Calu3 (cell line): ENCODE results near the gene PPP1R36. TPM values are rescaled to one million over a fixed set of nuclear protein-coding genes. Genes with fewer than 3 reads are reported as not detected.
"Not testable (repeated sequence)": the region's sequence is repeated elsewhere in the genome, so short reads cannot be mapped to it uniquely, and the experiment has no call there.

Source experiments
- BruUV-seq: library from RNA; stranded (reverse); fragments of 400-500 nt; replicated peaks from 2 replicates; lab custom pipeline; 2021; lab: Mats Ljungman, UMichigan
- CTCF ChIA-PET: fragments of 300-600 bp; sonication (Branson Sonifier 250); formaldehyde crosslinking; loops from one replicate; lab custom pipeline; 2022; ENCODE audit warnings: antibody characterized with exemption; lab: Charles Lee
- DNase-seq: peaks from one replicate; pipeline ENCODE4 v3.0.0; 2022
- H3K27ac Mint-ChIP-seq: one replicate; pipeline ENCODE4 v1.8.0; 2022; ENCODE audit warnings: mixed read lengths; ENCODE audit not compliant: unreplicated experiment
- H3K27me3 Mint-ChIP-seq: one replicate; pipeline ENCODE4 v1.8.0; 2022; ENCODE audit warnings: mixed read lengths; ENCODE audit not compliant: unreplicated experiment
- H3K36me3 Mint-ChIP-seq: one replicate; pipeline ENCODE4 v1.8.0; 2022; ENCODE audit warnings: mild to moderate bottlenecking, moderate library complexity, mixed read lengths; ENCODE audit not compliant: insufficient read depth, unreplicated experiment
- H3K4me1 Mint-ChIP-seq: one replicate; pipeline ENCODE4 v1.8.0; 2022; ENCODE audit warnings: mild to moderate bottlenecking, low read depth, mixed read lengths; ENCODE audit not compliant: unreplicated experiment
- H3K4me3 Mint-ChIP-seq: one replicate; pipeline ENCODE4 v1.8.0; 2022; ENCODE audit warnings: mild to moderate bottlenecking, low read depth, moderate library complexity, mixed read lengths; ENCODE audit not compliant: unreplicated experiment
- H3K9me3 Mint-ChIP-seq: one replicate; pipeline ENCODE4 v1.8.0; 2022; ENCODE audit warnings: low read depth, mixed read lengths; ENCODE audit not compliant: unreplicated experiment
- CTCF ChIP-seq: fragments of 200-600 bp; IDR thresholded peaks from one replicate; pipeline ENCODE4 v1.8.0; 2022; ENCODE audit warnings: antibody characterized with exemption; ENCODE audit not compliant: unreplicated experiment
- intact Hi-C: fragments of 100-400 bp; cut with micrococcal nuclease; formaldehyde crosslinking; loops from one replicate; pipeline ENCODE4 v1.10.0; 2022; ENCODE audit not compliant: unreplicated experiment
- total RNA-seq: library from RNA; stranded (reverse); gene quantifications from 2 replicates; pipeline ENCODE4 v1.2.3, GENCODE V29; 2022

Gene PPP1R36
- total RNA-seq, 1 experiment from 2014 or later, result 0.40 TPM

- CTCF ChIA-PET, result no interaction called here
- TF ChIP-seq CTCF, result no peak
- Mint-ChIP-seq H3K9me3 (no peaks in the 10 kb centered on the region), H3K4me1 (no peaks in the 10 kb centered on the region), H3K36me3 (no peaks in the 10 kb centered on the region), H3K27ac (no peak overlapping the region), H3K4me3 (no peak overlapping the region), H3K27me3 (no peaks in the 10 kb centered on the region)
- no peak for DNase-seq
- BruUV-seq, result no TSS peak
- intact Hi-C loops, result no loop called here
Measured at GRCh38 chr14:64516969-64517368, 32.8 kb upstream of the PPP1R36 start.

GRCh38 chr14:64517667-64518066, 32.1 kb upstream of the PPP1R36 start:
- H3K9me3 Mint-ChIP-seq, H3K36me3 Mint-ChIP-seq, H3K4me1 Mint-ChIP-seq, DNase-seq, BruUV-seq, H3K27me3 Mint-ChIP-seq, intact Hi-C loops, H3K4me3 Mint-ChIP-seq, H3K27ac Mint-ChIP-seq: not testable (repeated sequence)
- CTCF ChIA-PET, result interaction anchor here (1.4 kb wide), 1 partner anchor 8 kb away, joined by 3 read pairs; no protein-coding TSS in a partner anchor

GRCh38 chr14:64518229-64518628, 31.5 kb upstream of the PPP1R36 start:
- no peak for DNase-seq
- no peaks in the 10 kb centered on the region for H3K27me3 Mint-ChIP-seq
- TF ChIP-seq CTCF, result no peak
- H3K36me3 Mint-ChIP-seq, result no peaks in the 10 kb centered on the region
- H3K4me1 Mint-ChIP-seq, result no peaks in the 10 kb centered on the region
- no peak overlapping the region for H3K27ac Mint-ChIP-seq
- intact Hi-C loops, result no loop called here
- BruUV-seq, result no TSS peak
- CTCF ChIA-PET, result interaction anchor here (0.7 to 1.4 kb wide), 2 partner anchors 9 to 78 kb away, joined by 3 read pairs; no protein-coding TSS in a partner anchor
- H3K9me3 Mint-ChIP-seq, result no peaks in the 10 kb centered on the region
- no peak overlapping the region for H3K4me3 Mint-ChIP-seq

- no peak for DNase-seq
- intact Hi-C loops, result no loop called here
- H3K36me3 Mint-ChIP-seq, result no peaks in the 10 kb centered on the region
- no peaks in the 10 kb centered on the region for H3K9me3 Mint-ChIP-seq
- BruUV-seq, result no TSS peak
- no peaks in the 10 kb centered on the region for H3K27me3 Mint-ChIP-seq
- no peak overlapping the region for H3K27ac Mint-ChIP-seq
- no peak overlapping the region for H3K4me3 Mint-ChIP-seq
- TF ChIP-seq CTCF, result no peak
- H3K4me1 Mint-ChIP-seq, result no peaks in the 10 kb centered on the region
- CTCF ChIA-PET, result no interaction called here
Measured at GRCh38 chr14:64520699-64521098, 29.1 kb upstream of the PPP1R36 start.

- Mint-ChIP-seq H3K4me3 (no peak overlapping the region), H3K36me3 (no peaks in the 10 kb centered on the region), H3K9me3 (no peaks in the 10 kb centered on the region), H3K27ac (no peak overlapping the region), H3K27me3 (no peaks in the 10 kb centered on the region), H3K4me1 (no peaks in the 10 kb centered on the region)
- intact Hi-C loops, result no loop called here
- BruUV-seq, result no TSS peak
- CTCF ChIA-PET, result no interaction called here
- TF ChIP-seq CTCF, result no peak
- no peak for DNase-seq
Measured at GRCh38 chr14:64522591-64523355, 27.0 kb upstream of the PPP1R36 start.
